ENCODE data around the gene TIMM8A. TPM values are rescaled to one million over a fixed set of nuclear protein-coding genes. Genes with fewer than 3 reads are reported as not detected.

TIMM8A gene
- total RNA-seq (3.1 TPM), polyA plus RNA-seq (ENCODE audit: insufficient read depth in 1 of 8, insufficient read length in 8 of 8, low replicate concordance in 1 of 8) (10 to 100 TPM in 7 of 8 donors, 1 to 10 TPM in 1; 7.8 to 14.0 (median 11.5) TPM)
- long read RNA-seq, donor 1, transcript TIMM8A-205 (2 exons, 1,194 nt) = major isoform, 10 of 10 reads
- long read RNA-seq, donor 1, partial matches to known transcripts = 0 of 10 reads
- long read RNA-seq, donor 1, other reads (novel, unspliced or antisense) = 0 of 10 reads
- long read RNA-seq, donor 2, partial matches to known transcripts = 0 of 2 reads
- long read RNA-seq, donor 2, other reads (novel, unspliced or antisense) = 0 of 2 reads
- long read RNA-seq, donor 3, partial matches to known transcripts = 0 of 5 reads
- long read RNA-seq, donor 3, other reads (novel, unspliced or antisense) = 0 of 5 reads
- long read RNA-seq, donor 4, partial matches to known transcripts = 0 of 5 reads
- long read RNA-seq, donor 4, other reads (novel, unspliced or antisense) = 0 of 5 reads
- long read RNA-seq, donor 5, transcript TIMM8A-205 (2 exons, 1,194 nt) = major isoform, 8 of 10 reads
- long read RNA-seq, donor 5, partial matches to known transcripts = 0 of 10 reads
- long read RNA-seq, donor 5, other reads (novel, unspliced or antisense) = 0 of 10 reads
- long read RNA-seq, donor 6, transcript TIMM8A-205 (2 exons, 1,194 nt) = major isoform, 9 of 12 reads
- long read RNA-seq, donor 6, partial matches to known transcripts = 0 of 12 reads
- long read RNA-seq, donor 6, other reads (novel, unspliced or antisense) = 0 of 12 reads
- long read RNA-seq, donor 7, partial matches to known transcripts = 0 of 4 reads
- long read RNA-seq, donor 7, other reads (novel, unspliced or antisense) = 0 of 4 reads
- long read RNA-seq, donor 8, partial matches to known transcripts = 0 of 3 reads
- long read RNA-seq, donor 8, other reads (novel, unspliced or antisense) = 0 of 3 reads
- long read RNA-seq, donor 9, partial matches to known transcripts = 0 of 5 reads
- long read RNA-seq, donor 9, other reads (novel, unspliced or antisense) = 0 of 5 reads
- long read RNA-seq, donor 10, transcript TIMM8A-205 (2 exons, 1,194 nt) = major isoform, 10 of 11 reads
- long read RNA-seq, donor 10, partial matches to known transcripts = 0 of 11 reads
- long read RNA-seq, donor 10, other reads (novel, unspliced or antisense) = 0 of 11 reads
- long read RNA-seq, donor 11, transcript TIMM8A-205 (2 exons, 1,194 nt) = major isoform, 10 of 10 reads
- long read RNA-seq, donor 11, partial matches to known transcripts = 0 of 10 reads
- long read RNA-seq, donor 11, other reads (novel, unspliced or antisense) = 0 of 10 reads

- Histone ChIP-seq H3K27me3 (ENCODE audit: control insufficient read depth, insufficient read depth, low read length) (peaks cover 15% of the 10 kb centered on the region), H3K4me3 (ENCODE audit: low read length) (peak within 1 kb of the TSS; percentile 78), H3K4me1 (ENCODE audit: control insufficient read depth, insufficient read depth, low read length) (no peaks in the 10 kb centered on the region), H3K36me3 (ENCODE audit: control insufficient read depth, insufficient read depth, low read length) (no peaks in the 10 kb centered on the region), H3K9me3 (replicated peaks; ENCODE audit: control insufficient read depth, low read depth, low read length) (no peaks in the 10 kb centered on the region), H3K27ac (ENCODE audit: low read length) (peak within 1 kb of the TSS; percentile 88)
- DNase-seq = peak; percentile 84
- 40% methylated on average over 42 of the region's 55 CpGs for WGBS (ENCODE audit: insufficient coverage)
These were observed at the start of gene TIMM8A for GRCh38 chrX:101348452-101349192. TIMM8A (minus strand) TSS chrX:101348742; CDS start chrX:101348664, 78 bp downstream.

GRCh38 chrX:101397779-101398178, 49.2 kb upstream of the TIMM8A start:
- Histone ChIP-seq H3K4me3 (ENCODE audit: low read length) (no peak overlapping the region), H3K27ac (ENCODE audit: low read length) (no peak overlapping the region), H3K27me3 (ENCODE audit: control insufficient read depth, insufficient read depth, low read length) (peaks cover 7% of the 10 kb centered on the region), H3K9me3 (replicated peaks; ENCODE audit: control insufficient read depth, low read depth, low read length) (no peaks in the 10 kb centered on the region), H3K36me3 (ENCODE audit: control insufficient read depth, insufficient read depth, low read length) (peaks cover 20% of the 10 kb centered on the region), H3K4me1 (ENCODE audit: control insufficient read depth, insufficient read depth, low read length) (no peaks in the 10 kb centered on the region)
- WGBS (ENCODE audit: insufficient coverage) = 67% methylated on average over 3 of the region's 4 CpGs
- no peak for DNase-seq

- Histone ChIP-seq H3K9me3 (replicated peaks; ENCODE audit: control insufficient read depth, low read depth, low read length) (no peaks in the 10 kb centered on the region), H3K27ac (ENCODE audit: low read length) (no peak overlapping the region), H3K4me1 (ENCODE audit: control insufficient read depth, insufficient read depth, low read length) (no peaks in the 10 kb centered on the region), H3K4me3 (ENCODE audit: low read length) (no peak overlapping the region), H3K27me3 (ENCODE audit: control insufficient read depth, insufficient read depth, low read length) (peaks cover 8% of the 10 kb centered on the region), H3K36me3 (ENCODE audit: control insufficient read depth, insufficient read depth, low read length) (peaks cover 15% of the 10 kb centered on the region)
- DNase-seq = no peak
- WGBS (ENCODE audit: insufficient coverage) = no CpG with 5 or more reads among the region's 1 CpG
These were observed 47.2 kb upstream of the TIMM8A start for GRCh38 chrX:101395789-101396188.

- DNase-seq = no peak
- H3K4me3 ChIP-seq (ENCODE audit: low read length) = no peak overlapping the region
- H3K4me1 ChIP-seq (ENCODE audit: control insufficient read depth, insufficient read depth, low read length) = no peaks in the 10 kb centered on the region
- H3K36me3 ChIP-seq (ENCODE audit: control insufficient read depth, insufficient read depth, low read length) = peaks cover 7% of the 10 kb centered on the region
- no peak overlapping the region for H3K27ac ChIP-seq (ENCODE audit: low read length)
- H3K27me3 ChIP-seq (ENCODE audit: control insufficient read depth, insufficient read depth, low read length) = peaks cover 12% of the 10 kb centered on the region
- no peaks in the 10 kb centered on the region for H3K9me3 ChIP-seq (replicated peaks; ENCODE audit: control insufficient read depth, low read depth, low read length)
These were observed 45.8 kb upstream of the TIMM8A start for GRCh38 chrX:101394372-101394771.

- Histone ChIP-seq H3K27ac (ENCODE audit: low read length) (no peak overlapping the region), H3K36me3 (ENCODE audit: control insufficient read depth, insufficient read depth, low read length) (peaks cover 7% of the 10 kb centered on the region), H3K9me3 (replicated peaks; ENCODE audit: control insufficient read depth, low read depth, low read length) (no peaks in the 10 kb centered on the region), H3K27me3 (ENCODE audit: control insufficient read depth, insufficient read depth, low read length) (peaks cover 12% of the 10 kb centered on the region), H3K4me1 (ENCODE audit: control insufficient read depth, insufficient read depth, low read length) (no peaks in the 10 kb centered on the region), H3K4me3 (ENCODE audit: low read length) (no peak overlapping the region)
- 95% methylated on average over 2 of the region's 11 CpGs for WGBS (ENCODE audit: insufficient coverage)
- DNase-seq = no peak
These were observed 45.2 kb upstream of the TIMM8A start for GRCh38 chrX:101393530-101394305.

GRCh38 chrX:101391831-101392230, 43.3 kb upstream of the TIMM8A start:
- Histone ChIP-seq H3K4me3 (ENCODE audit: low read length) (peak overlapping the region; percentile 72), H3K4me1 (ENCODE audit: control insufficient read depth, insufficient read depth, low read length) (no peaks in the 10 kb centered on the region), H3K27ac (ENCODE audit: low read length) (no peak overlapping the region), H3K36me3 (ENCODE audit: control insufficient read depth, insufficient read depth, low read length) (peaks cover 5% of the 10 kb centered on the region), H3K9me3 (replicated peaks; ENCODE audit: control insufficient read depth, low read depth, low read length) (no peaks in the 10 kb centered on the region), H3K27me3 (ENCODE audit: control insufficient read depth, insufficient read depth, low read length) (peaks cover 15% of the 10 kb centered on the region)
- no CpG with 5 or more reads among the region's 6 CpGs for WGBS (ENCODE audit: insufficient coverage)
- no peak for DNase-seq

- Histone ChIP-seq H3K9me3 (replicated peaks; ENCODE audit: control insufficient read depth, low read depth, low read length) (no peaks in the 10 kb centered on the region), H3K36me3 (ENCODE audit: control insufficient read depth, insufficient read depth, low read length) (peaks cover 5% of the 10 kb centered on the region), H3K4me3 (ENCODE audit: low read length) (peak within 1 kb of the TSS; percentile 72), H3K27ac (ENCODE audit: low read length) (peak within 1 kb of the TSS; percentile 88), H3K27me3 (ENCODE audit: control insufficient read depth, insufficient read depth, low read length) (peaks cover 21% of the 10 kb centered on the region), H3K4me1 (ENCODE audit: control insufficient read depth, insufficient read depth, low read length) (no peaks in the 10 kb centered on the region)
- DNase-seq = peak; percentile 96
- 32% methylated on average over 36 of the region's 47 CpGs for WGBS (ENCODE audit: insufficient coverage)
These were observed 42.4 kb upstream of the TIMM8A start, which contains the start of gene RPL36A for GRCh38 chrX:101390664-101391525. RPL36A (plus strand) TSS chrX:101391011; CDS start chrX:101391044, 33 bp downstream.

- Histone ChIP-seq H3K9me3 (replicated peaks; ENCODE audit: control insufficient read depth, low read depth, low read length) (no peaks in the 10 kb centered on the region), H3K4me1 (ENCODE audit: control insufficient read depth, insufficient read depth, low read length) (no peaks in the 10 kb centered on the region), H3K4me3 (ENCODE audit: low read length) (no peak overlapping the region), H3K27ac (ENCODE audit: low read length) (no peak overlapping the region), H3K36me3 (ENCODE audit: control insufficient read depth, insufficient read depth, low read length) (peaks cover 5% of the 10 kb centered on the region), H3K27me3 (ENCODE audit: control insufficient read depth, insufficient read depth, low read length) (peaks cover 24% of the 10 kb centered on the region)
- no CpG with 5 or more reads among the region's 3 CpGs for WGBS (ENCODE audit: insufficient coverage)
- no peak for DNase-seq
These were observed 40.1 kb upstream of the TIMM8A start for GRCh38 chrX:101388604-101389003.

All from muscle of leg (tissue), 16 donors.